ENCODE measurements around the gene KCNIP3.

DNA sequence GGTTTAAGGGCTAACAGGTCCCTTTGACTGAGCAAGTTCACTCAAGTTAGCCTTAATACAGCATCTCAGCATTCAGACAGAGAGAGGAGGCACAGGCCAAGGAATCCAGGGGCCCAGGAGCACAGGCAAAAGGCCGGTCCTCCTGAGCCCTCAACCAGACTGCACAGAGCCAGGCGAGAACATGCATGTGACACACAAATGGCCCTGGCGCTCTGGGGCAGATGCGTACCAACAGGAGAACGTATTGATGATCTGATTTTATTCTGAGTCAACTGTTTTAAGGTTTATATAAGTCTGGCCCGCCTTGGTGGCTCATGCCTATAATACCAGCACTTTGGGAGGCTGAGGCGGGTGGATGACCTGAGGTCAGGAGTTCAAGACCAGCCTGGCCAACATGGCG lies 34.9 kb downstream of the KCNIP3 start:
- TF ChIP-seq, protein P1, sequence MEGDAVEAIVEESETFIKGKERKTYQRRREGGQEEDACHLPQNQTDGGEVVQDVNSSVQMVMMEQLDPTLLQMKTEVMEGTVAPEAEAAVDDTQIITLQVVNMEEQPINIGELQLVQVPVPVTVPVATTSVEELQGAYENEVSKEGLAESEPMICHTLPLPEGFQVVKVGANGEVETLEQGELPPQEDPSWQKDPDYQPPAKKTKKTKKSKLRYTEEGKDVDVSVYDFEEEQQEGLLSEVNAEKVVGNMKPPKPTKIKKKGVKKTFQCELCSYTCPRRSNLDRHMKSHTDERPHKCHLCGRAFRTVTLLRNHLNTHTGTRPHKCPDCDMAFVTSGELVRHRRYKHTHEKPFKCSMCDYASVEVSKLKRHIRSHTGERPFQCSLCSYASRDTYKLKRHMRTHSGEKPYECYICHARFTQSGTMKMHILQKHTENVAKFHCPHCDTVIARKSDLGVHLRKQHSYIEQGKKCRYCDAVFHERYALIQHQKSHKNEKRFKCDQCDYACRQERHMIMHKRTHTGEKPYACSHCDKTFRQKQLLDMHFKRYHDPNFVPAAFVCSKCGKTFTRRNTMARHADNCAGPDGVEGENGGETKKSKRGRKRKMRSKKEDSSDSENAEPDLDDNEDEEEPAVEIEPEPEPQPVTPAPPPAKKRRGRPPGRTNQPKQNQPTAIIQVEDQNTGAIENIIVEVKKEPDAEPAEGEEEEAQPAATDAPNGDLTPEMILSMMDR (IDR thresholded peaks at IDR 0.05 in 8 of 11, conservative IDR thresholded peaks at IDR 0.05 in 3 of 11): no peak
- no peak for TF ChIP-seq POLR2A (IDR thresholded peaks at IDR 0.05)
- no peak for TF ChIP-seq POLR2AphosphoS5 (IDR thresholded peaks at IDR 0.05)
